Retina (tissue), 1 donor: ENCODE results near the gene FCHSD2.
"Not testable (repeated sequence)": the region's sequence is repeated elsewhere in the genome, so short reads cannot be mapped to it uniquely, and the experiment has no call there.

Experiments used
- DNase-seq: peaks from one replicate; pipeline ENCODE4 v3.0.0-alpha.2; 2016

The FCHSD2 gene

GRCh38 chr11:72860592-72860991 is 281.5 kb downstream of the FCHSD2 start:
- DNase-seq = no peak

- no peak for DNase-seq
These were observed 282.1 kb downstream of the FCHSD2 start for GRCh38 chr11:72860010-72860409.

GRCh38 chr11:72859126-72859525 is 283.0 kb downstream of the FCHSD2 start:
- no peak for DNase-seq

GRCh38 chr11:72858267-72858666 is 283.9 kb downstream of the FCHSD2 start:
- DNase-seq = not testable (repeated sequence)

- DNase-seq = no peak
These were observed 285.4 kb downstream of the FCHSD2 start for GRCh38 chr11:72856551-72857345.

- DNase-seq = no peak
These were observed 286.1 kb downstream of the FCHSD2 start for GRCh38 chr11:72856065-72856464.

GRCh38 chr11:72851726-72852125 is 290.4 kb downstream of the FCHSD2 start:
- DNase-seq = no peak

GRCh38 chr11:72850832-72851231 is 291.3 kb downstream of the FCHSD2 start:
- DNase-seq = no peak

- DNase-seq = no peak
These were observed 293.2 kb downstream of the FCHSD2 start for GRCh38 chr11:72848846-72849466.

- DNase-seq = no peak
These were observed 297.8 kb downstream of the FCHSD2 start for GRCh38 chr11:72844356-72844755.

- no peak for DNase-seq
These were observed 299.3 kb downstream of the FCHSD2 start for GRCh38 chr11:72842653-72843330.

- no peak for DNase-seq
These were observed 300.0 kb downstream of the FCHSD2 start for GRCh38 chr11:72842126-72842525.

- DNase-seq = no peak
These were observed 300.7 kb downstream of the FCHSD2 start for GRCh38 chr11:72841397-72841796.

GRCh38 chr11:72840780-72841179 is 301.3 kb downstream of the FCHSD2 start:
- DNase-seq = no peak

GRCh38 chr11:72838691-72839305 is 303.3 kb downstream of the FCHSD2 start:
- no peak for DNase-seq

- DNase-seq = no peak
These were observed 306.0 kb downstream of the FCHSD2 start for GRCh38 chr11:72836111-72836510.

GRCh38 chr11:72834905-72835304 is 307.2 kb downstream of the FCHSD2 start:
- no peak for DNase-seq

GRCh38 chr11:72833811-72834493 is 308.2 kb downstream of the FCHSD2 start:
- DNase-seq = no peak

GRCh38 chr11:72833083-72833733 is 308.9 kb downstream of the FCHSD2 start:
- DNase-seq = no peak

- no peak for DNase-seq
These were observed 309.6 kb downstream of the FCHSD2 start for GRCh38 chr11:72832301-72833082.

GRCh38 chr11:72831521-72832300 is 310.4 kb downstream of the FCHSD2 start:
- DNase-seq = peak; percentile 86
